KMS-11 (cell line): ENCODE measurements around the gene CCN5.
"Not testable (repeated sequence)": the region's sequence is repeated elsewhere in the genome, so short reads cannot be mapped to it uniquely, and the experiment has no call there.

Source experiments
- H2AFZ ChIP-seq: fragments of 200-600 bp; sonication (generic); 2 replicates; pipeline ENCODE4 v1.6.1; 2016; ENCODE audit warnings: antibody characterized with exemption, mixed run types, low read depth
- H3K27ac ChIP-seq: fragments of 200-600 bp; sonication (generic); 2 replicates; pipeline ENCODE4 v1.6.1; 2016; ENCODE audit warnings: mild to moderate bottlenecking, mixed run types
- H3K27me3 ChIP-seq: fragments of 200-600 bp; sonication (generic); 2 replicates; pipeline ENCODE4 v1.6.1; 2017; ENCODE audit warnings: mild to moderate bottlenecking, low read depth, mixed run types, moderate library complexity; ENCODE audit not compliant: insufficient read depth
- H3K36me3 ChIP-seq: fragments of 200-600 bp; sonication (generic); 2 replicates; pipeline ENCODE4 v1.6.1; 2017; ENCODE audit warnings: mild to moderate bottlenecking, mixed run types; ENCODE audit not compliant: insufficient read depth
- H3K4me1 ChIP-seq: fragments of 200-600 bp; sonication (generic); 2 replicates; pipeline ENCODE4 v1.6.1; 2016; ENCODE audit warnings: mild to moderate bottlenecking, low read depth, mixed run types; ENCODE audit not compliant: poor library complexity, severe bottlenecking
- H3K4me2 ChIP-seq: fragments of 200-600 bp; sonication (generic); 2 replicates; pipeline ENCODE4 v1.7.0; 2016; ENCODE audit warnings: mild to moderate bottlenecking, mixed run types
- H3K4me3 ChIP-seq: fragments of 200-600 bp; sonication (generic); IDR thresholded peaks from 2 replicates; pipeline ENCODE4 v1.6.1; 2017; ENCODE audit warnings: low read depth, low read length, mixed read lengths; ENCODE audit not compliant: insufficient read depth
- H3K79me2 ChIP-seq: fragments of 200-600 bp; sonication (generic); 2 replicates; pipeline ENCODE4 v1.6.1; 2016; ENCODE audit warnings: low read depth, mixed run types; ENCODE audit not compliant: insufficient read depth
- H3K9ac ChIP-seq: fragments of 200-600 bp; sonication (generic); 2 replicates; pipeline ENCODE4 v1.6.1; 2016; ENCODE audit warnings: mild to moderate bottlenecking, mixed run types
- H4K20me1 ChIP-seq: fragments of 200-600 bp; sonication (generic); 2 replicates; pipeline ENCODE4 v1.6.1; 2016; ENCODE audit warnings: mild to moderate bottlenecking, mixed run types; ENCODE audit not compliant: insufficient read depth
- TF ChIP-seq, protein P1 (sequence below): fragments of 200-600 bp; sonication (generic); conservative IDR thresholded peaks from 2 replicates; pipeline ENCODE4 v1.6.1; 2017; ENCODE audit warnings: low read depth, mild to moderate bottlenecking, antibody characterized with exemption, low read length, moderate library complexity, mixed read lengths

Gene CCN5, protein sequence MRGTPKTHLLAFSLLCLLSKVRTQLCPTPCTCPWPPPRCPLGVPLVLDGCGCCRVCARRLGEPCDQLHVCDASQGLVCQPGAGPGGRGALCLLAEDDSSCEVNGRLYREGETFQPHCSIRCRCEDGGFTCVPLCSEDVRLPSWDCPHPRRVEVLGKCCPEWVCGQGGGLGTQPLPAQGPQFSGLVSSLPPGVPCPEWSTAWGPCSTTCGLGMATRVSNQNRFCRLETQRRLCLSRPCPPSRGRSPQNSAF

DNA sequence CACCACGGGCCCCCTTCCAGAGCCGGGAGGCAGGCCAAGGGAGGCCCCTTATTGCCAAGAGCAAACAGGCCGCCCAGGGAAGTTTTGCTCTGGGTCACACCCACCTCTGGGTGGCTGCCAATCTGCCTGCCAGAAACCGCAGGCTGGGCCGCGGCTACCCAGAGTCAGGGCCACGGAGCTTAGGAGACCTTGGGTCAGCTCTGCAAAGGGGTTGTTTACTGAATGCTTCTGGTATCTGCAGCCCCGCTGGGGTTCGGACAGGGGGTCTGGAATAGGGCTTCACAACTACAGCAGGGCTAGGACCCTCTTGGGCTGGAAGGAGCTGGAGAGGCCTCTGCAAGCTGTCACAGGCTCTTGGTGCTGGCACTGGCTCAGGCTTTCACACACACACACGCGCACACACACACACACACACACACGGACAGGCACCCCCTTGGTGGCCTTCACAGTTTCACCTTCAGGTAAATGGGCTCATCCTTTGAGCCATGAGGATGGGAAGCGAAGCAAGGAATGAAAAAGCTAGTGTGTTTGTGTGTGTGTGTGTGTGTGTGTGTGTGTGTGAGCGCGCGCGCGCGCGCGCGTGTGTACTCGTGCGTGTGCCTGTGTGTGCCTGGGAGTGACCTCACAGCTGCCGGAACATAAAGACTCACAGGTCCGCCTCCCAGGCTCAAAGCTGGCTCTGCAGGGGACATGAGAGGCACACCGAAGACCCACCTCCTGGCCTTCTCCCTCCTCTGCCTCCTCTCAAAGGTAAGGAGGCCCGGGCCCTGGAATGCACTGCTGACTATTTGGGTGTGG lies at the start of gene CCN5:
TSS of gene CCN5 (plus strand) at position 669 of the 798 bp plus-strand sequence. CDS start at position 691, 22 bp downstream.
- TF ChIP-seq, protein P1, sequence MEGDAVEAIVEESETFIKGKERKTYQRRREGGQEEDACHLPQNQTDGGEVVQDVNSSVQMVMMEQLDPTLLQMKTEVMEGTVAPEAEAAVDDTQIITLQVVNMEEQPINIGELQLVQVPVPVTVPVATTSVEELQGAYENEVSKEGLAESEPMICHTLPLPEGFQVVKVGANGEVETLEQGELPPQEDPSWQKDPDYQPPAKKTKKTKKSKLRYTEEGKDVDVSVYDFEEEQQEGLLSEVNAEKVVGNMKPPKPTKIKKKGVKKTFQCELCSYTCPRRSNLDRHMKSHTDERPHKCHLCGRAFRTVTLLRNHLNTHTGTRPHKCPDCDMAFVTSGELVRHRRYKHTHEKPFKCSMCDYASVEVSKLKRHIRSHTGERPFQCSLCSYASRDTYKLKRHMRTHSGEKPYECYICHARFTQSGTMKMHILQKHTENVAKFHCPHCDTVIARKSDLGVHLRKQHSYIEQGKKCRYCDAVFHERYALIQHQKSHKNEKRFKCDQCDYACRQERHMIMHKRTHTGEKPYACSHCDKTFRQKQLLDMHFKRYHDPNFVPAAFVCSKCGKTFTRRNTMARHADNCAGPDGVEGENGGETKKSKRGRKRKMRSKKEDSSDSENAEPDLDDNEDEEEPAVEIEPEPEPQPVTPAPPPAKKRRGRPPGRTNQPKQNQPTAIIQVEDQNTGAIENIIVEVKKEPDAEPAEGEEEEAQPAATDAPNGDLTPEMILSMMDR: no peak
- H3K27ac ChIP-seq: no peak within 1 kb of the TSS
- no peak within 1 kb of the TSS for H3K9ac ChIP-seq
- H4K20me1 ChIP-seq: no peaks in the 10 kb centered on the region
- peak within 1 kb of the TSS; percentile 26; the same call in 1 of the 2 replicates for H3K4me2 ChIP-seq
- no peaks in the 10 kb centered on the region for H3K36me3 ChIP-seq
- peaks cover 73% of the 10 kb centered on the region for H3K27me3 ChIP-seq
- H3K4me1 ChIP-seq: peaks cover 13% of the 10 kb centered on the region
- no peak within 1 kb of the TSS for H2AFZ ChIP-seq
- no peaks in the 10 kb centered on the region for H3K79me2 ChIP-seq
- H3K4me3 ChIP-seq: no peak within 1 kb of the TSS

DNA sequence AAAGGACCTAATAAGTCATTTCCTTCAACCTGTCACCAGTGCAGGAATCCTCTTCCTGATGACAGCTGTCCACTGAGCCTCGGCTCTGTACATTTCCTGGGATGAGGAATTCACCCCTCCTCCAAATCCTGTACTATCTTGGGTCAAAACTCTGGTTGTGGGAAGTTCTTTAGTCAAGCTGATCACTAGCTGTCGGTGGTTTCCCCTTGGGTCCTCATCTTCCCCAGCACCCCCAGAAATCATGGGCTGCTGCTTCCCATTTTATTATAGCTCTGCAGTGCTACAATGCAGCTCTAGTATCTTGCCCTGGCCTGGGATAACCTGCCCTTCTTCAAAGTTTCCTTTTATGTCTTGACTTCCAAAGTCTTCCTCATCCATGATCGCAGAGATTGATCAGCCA lies 49.1 kb upstream of the CCN5 start:
- Histone ChIP-seq H3K27me3 (no peaks in the 10 kb centered on the region), H3K27ac (no peak overlapping the region), H3K4me1 (peaks cover 20% of the 10 kb centered on the region), H3K36me3 (no peaks in the 10 kb centered on the region), H3K4me2 (no peak overlapping the region), H2AFZ (no peak overlapping the region), H4K20me1 (no peaks in the 10 kb centered on the region), H3K79me2 (no peaks in the 10 kb centered on the region), H3K9ac (no peak overlapping the region), H3K4me3 (no peak overlapping the region)
- TF ChIP-seq, protein P1: no peak

DNA sequence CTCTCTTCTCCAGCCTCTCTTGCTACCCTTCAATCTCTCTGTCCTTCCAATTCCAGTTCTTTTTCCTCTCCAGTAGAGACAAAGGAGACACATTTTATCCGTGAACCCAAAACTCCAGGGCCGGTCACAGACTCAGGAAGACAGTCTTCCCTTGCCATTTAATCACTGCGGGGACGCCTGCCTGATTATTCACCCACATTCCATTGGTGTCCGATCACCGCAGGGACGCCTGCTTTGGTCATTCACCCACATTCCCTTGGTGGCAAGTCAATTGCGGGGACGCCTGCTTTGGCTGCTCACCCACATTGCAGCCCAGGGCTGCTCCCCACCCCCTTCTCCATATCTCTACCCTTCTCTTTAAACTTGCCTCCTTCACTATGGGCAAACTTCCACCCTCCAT lies 44.3 kb upstream of the CCN5 start:
- not testable (repeated sequence) for H2AFZ ChIP-seq, H3K36me3 ChIP-seq, H3K4me3 ChIP-seq, H3K79me2 ChIP-seq, H4K20me1 ChIP-seq, H3K9ac ChIP-seq, H3K27ac ChIP-seq, H3K27me3 ChIP-seq
- Histone ChIP-seq H3K4me1 (peaks cover 38% of the 10 kb centered on the region), H3K4me2 (peak overlapping the region; percentile 71; the same call in 1 of the 2 replicates)

DNA sequence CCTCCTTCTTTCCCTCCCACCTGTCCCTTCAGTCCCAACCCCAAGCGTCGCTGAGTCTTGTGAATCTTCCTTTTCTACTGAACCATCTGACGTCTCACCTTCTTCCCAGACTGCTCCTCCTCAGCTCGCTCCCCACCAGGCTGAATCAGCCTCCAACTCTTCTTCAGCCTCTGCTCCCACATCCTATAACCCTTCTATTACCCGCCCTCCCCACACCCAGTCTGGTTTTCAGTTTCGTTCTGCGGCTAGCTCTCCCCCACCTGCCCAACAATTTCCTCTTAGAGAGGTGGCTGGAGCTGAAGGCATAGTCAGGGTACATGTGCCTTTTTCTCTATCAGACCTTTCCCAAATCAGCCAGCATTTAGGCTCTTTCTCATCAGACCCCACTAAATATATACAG lies 43.6 kb upstream of the CCN5 start:
- Histone ChIP-seq H2AFZ (peak overlapping the region; percentile 31; the same call in 1 of the 2 replicates), H3K9ac (peak overlapping the region; percentile 11; the same call in 1 of the 2 replicates), H3K4me1 (peaks cover 38% of the 10 kb centered on the region), H3K27ac (peak overlapping the region; percentile 48; the same call in 1 of the 2 replicates), H3K4me2 (peak overlapping the region; percentile 71)
- H3K4me3 ChIP-seq, H3K36me3 ChIP-seq, H4K20me1 ChIP-seq, H3K79me2 ChIP-seq, H3K27me3 ChIP-seq: not testable (repeated sequence)

DNA sequence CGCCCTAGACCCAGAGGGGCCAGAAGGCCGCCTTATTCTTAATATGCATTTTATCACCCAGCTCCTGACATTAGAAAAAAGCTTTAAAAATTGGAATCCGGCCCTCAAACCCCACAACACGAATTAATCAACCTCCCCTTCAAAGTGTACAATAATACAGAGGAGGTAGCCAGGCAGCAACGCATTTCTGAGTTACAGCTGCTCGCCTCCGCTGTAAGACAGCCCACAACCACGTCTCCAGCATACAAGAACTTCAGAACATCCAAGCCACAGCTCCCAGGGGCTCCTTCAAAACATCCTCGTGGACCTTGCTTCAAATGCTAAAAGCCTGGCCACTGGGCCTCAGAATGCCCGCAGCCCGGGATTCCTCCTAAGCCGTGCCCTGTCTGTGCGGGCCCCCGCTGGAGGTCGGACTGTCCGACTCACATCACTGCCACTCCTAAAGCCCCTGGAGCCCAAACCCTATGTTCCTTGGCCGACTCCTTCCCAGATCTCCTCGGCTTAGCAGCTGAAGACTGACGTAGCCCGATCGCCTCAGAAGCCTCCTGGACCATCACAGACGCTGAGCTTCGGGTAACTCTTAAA lies 42.8 kb upstream of the CCN5 start:
- Histone ChIP-seq H3K4me2 (peak overlapping the region; percentile 71), H3K4me1 (peaks cover 38% of the 10 kb centered on the region), H3K27ac (0 out of 2 replicates have a peak overlapping the region, but pooled peaks have one; percentile 48), H2AFZ (peak overlapping the region; percentile 31; the same call in 1 of the 2 replicates), H3K9ac (peak overlapping the region; percentile 11; the same call in 1 of the 2 replicates)
- H4K20me1 ChIP-seq, H3K36me3 ChIP-seq, H3K27me3 ChIP-seq, H3K79me2 ChIP-seq, H3K4me3 ChIP-seq: not testable (repeated sequence)
